Embryonic facial prominence (tissue), 1 donor: Measurements from ENCODE around the gene ACTR1A.
"Not testable (repeated sequence)": the region's sequence is repeated elsewhere in the genome, so short reads cannot be mapped to it uniquely, and the experiment has no call there.

Source experiments
- DNase-seq: peaks from one replicate; pipeline ENCODE4 v3.0.0-alpha.2; 2016; ENCODE audit errors: extremely low spot score

Gene ACTR1A

DNA sequence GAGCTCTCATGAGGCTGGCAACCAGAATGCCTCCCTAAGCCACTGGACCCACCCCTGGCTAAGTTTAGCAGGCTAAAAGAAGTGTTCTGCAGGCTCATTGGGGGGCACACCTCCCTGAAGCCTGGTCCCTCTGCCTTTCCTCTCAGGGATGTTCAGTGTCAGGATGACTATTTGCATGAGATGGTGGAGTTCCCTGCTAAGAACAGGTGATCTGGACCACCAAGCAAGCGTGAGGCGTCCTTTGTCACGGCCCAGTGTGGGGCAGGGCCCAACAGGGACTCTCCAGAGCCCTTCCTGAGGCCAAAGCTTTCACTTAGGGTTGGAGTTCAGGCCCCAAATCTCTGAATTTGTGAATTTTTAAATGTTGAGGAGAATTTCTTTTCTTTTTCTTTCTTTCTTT lies 13.2 kb upstream of the ACTR1A start:
- DNase-seq = no peak

DNA sequence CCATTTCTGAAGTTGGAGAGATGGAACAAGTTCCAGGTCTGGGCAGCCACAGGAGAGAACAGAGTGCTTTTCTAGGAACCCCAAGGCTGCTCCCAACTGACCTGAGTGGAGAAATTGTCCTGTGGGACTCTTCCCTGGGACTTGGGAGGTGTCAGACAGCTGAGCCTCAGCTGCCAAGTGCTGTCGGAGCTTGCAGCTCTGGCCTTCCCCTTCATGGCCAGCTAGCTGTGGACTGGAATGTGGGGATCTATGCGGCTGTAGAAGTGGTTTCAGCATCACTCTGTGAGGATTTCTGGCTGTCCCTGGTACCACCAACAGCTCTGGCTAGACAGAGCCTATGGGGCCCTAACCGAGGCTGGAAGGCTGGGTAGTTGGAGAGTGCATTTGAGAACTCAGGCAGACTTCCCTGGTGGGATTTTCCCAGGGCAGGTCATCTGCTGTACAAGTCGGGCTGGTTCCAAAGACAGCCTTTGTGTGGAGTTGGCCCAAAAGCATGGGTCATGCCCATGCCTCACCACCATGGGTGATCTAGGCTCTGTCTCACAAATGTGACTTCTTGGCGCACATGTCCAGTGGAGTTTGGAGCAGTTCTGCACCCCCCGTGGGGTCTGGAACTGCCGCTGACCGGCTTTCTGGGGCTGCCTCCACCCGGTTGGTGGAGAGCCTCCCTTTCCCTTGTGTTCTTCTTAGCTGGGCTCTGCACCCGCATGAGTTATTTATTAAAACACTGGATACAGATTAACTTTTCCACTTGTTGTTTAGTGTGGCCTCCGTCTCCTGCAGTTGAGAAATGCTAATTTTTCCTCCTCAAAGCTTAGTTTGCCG lies 12.2 kb upstream of the ACTR1A start:
- no peak for DNase-seq

DNA sequence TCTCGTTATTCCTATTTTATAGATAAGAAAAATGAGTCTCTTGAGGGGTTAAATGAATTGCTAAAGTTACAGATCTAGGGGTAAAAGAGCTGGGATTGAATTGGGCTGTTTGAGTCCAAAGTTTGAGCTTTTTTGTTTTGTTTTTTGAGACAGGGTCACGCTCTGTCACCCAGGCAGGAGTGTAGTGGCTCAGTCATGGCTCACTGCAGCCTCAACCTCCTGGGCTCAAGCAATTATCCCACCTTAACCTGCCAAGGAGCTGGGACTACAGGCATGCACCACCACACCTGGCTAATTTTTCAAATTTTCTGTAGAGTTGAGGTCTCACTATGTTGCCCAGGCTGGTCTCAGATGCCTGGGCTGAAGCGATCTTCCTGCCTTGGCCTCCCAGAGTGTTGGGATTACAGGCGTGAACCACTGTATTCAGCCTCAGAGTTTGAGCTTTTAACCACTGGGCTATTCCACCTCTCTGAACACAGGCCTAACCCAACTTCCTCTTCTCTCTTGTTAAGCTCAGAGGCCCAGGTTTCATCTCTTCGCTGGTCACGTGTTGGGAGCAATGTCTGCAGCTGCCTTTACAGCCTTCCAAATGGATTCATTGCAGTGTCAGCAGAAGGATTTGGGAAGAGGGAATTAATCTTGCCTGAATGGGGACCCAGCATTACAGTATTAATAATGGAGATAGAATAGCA lies 9.2 kb upstream of the ACTR1A start:
- DNase-seq = no peak

DNA sequence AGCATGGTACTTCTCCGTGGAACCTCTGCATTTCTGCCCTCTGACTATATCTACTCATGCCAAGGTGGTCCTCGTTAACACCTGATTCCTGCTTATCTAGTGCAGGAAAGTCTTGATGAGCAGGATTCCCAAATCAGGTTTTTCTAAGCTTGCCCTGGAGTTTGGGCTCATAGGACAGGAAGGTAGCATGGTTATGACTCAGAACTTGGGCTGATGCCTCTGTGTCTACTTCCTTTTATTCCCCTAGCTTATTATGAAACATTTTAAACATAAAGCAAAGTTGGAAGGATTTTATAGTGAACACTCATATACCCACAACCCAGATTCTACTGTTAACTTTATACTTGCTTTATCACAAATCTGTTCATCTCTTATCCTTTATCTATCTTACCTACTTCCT lies 6.9 kb upstream of the ACTR1A start:
- no peak for DNase-seq

DNA sequence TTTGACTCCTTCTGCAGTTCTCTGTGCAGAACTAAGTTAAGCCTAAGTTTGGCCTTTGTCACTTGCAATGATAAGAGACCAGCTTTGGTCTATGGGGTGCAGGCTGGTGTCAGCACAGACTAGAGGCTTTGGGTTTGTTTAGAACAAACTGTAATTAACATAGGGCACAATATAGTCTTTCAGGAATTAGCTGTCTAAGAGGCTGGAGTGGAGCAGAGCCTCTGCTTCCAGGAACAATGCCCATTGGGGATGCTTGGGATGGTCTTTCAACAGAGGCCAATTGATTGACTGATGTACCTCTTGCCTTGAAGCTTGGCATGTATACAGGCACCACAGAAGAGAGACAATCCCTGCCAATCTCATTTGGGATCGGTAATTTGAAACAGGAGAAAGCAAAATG lies 6.0 kb upstream of the ACTR1A start:
- no peak for DNase-seq

DNA sequence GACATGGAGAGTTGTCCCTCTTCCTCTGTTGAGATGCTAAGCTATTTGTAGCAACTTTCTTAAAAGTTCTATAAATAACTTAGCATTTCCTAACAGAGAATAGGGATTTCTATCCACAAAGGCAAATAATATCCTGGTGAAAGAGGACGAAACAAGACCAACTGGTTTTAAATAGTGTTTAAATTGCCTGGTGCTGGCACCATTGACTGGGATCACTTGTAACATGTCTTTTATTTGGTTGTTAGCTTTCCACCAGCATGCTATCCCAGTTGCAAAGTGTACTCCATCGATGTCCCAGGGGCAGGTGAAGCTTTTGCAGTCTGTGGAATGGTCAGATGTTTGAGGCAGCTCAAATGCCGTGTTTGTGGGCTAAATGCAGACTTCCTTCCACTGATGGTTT lies 5.0 kb upstream of the ACTR1A start:
- DNase-seq = no peak

DNA sequence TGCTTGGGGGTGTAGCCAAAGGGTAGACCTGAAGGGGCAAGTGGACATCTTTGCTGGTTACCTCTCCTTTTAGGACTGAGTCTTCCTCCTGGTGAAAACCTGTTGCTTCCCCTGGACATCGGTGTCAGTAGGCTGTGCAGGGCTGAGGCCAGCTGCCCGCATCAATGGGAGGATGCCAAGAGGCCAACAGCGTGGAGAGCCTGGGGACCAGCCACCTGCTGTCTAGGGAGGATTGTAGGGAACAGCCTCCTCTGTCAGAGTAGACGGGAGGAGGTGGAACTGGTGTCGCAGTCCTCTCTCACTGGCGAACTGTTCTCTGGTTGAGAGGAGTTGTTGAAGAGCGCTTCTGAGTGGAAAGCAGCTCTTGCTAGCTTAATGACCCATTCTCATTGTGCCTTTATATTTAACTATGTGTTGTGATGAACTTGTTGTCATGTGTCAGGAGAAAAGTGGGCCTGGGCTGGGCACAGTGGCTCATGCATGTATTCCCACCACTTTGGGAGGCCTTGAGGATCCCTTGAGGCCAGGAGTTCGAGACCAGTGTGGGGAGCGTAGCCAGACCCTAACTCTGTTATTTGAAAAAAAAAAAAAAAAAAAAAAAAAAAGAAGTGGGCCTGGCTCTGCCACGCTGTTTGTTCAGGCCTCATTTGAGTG lies 3.1 kb upstream of the ACTR1A start:
- DNase-seq = no peak

DNA sequence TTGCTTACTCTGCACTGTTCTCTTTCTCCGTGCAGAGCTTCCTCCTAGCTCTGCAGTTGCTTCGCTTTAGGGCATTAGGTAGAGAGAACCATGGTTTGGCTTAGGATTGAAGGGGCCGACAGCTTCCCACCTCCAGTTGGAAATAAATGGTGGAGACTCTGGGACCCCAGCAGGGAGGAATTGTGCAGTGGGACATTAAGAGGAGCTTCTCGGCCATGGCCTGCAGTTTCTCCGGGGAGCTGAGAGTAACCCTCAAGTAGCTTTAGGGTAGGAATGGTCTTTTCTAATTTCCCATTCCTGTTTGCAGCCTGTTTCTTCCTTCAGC lies 2.4 kb upstream of the ACTR1A start:
- DNase-seq = no peak

DNA sequence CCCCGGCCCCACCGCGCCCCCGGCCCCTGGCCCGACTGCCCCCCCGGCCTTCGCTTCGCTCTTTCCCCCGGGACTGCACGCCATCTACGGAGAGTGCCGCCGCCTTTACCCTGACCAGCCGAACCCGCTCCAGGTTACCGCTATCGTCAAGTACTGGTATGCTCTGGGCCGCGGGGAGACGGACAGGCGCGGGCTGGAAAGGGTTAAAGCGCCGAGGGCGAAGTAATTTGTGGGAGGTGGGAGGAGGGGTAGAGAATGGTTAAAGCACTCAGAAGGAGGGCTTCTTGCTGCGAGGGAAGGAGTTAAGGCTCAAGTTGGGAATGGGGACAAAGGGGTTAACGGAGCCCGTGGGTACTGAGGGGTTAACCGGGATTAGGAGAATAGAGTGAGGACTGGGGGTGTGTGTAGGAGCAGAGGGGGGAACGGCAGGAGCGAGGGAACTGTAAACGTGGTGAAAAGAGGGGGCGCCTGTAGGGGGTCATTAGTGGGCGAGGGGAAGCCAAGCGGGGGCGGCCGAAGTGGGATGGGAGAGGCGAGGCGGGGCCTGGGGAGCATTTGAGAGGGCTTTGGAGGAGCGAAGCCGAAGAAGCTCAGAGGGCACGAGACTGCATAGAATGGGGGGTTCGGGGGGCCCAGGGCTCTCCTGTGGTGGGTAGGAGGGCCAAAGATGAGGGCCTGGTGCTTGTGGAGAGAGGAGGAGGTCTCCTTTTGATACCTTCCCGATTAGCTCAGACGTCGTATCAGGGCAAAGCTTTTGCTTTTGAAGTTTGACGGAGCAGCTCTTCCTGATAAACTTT lies 1.9 kb upstream of the ACTR1A start:
- peak; percentile 27 for DNase-seq

DNA sequence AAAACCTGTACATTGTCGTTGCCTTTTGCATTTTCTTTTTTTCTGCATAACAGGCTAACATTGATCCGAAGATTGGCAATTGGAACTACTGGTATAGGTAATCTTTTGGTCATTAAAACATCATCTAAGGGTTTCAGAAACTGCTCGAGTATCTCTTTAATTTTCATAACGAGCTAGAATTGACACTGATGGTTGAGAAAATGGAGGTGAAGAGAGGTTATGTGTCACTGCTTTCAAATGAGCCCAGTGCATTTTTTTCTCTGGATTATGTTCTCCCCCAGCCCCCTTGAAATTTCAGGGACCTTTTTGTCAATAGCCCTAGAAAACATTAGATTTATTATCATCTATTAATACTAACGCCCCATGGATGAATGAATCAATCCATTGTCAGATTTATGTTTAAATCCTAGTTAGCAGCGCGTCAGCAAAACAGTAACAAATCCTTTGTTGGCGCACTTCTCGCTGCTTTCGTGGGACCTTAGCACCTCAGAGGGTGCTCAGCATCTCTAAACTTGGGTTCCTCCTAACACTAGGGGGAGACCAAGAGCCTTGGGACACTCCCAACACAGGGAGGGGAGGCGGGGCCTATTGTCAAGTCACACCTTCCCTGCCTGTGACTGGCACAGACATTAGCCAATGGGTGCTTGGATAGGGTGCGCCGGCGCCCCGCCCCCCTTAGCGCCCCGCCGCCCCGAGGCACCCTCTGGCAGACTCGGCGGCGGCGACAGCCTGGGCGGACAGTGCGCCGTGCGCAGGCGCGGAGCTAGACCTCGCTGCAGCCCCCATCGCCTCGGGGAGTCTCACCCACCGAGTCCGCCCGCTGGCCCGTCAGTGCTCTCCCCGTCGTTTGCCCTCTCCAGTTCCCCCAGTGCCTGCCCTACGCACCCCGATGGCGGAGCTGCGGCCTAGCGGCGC lies 1.0 kb upstream of the ACTR1A start, which contains the start of gene SUFU:
TSS of gene SUFU (plus strand) at position 709 of the 915 bp plus-strand sequence. CDS start at position 890, 181 bp downstream.
- peak; percentile 94 for DNase-seq

DNA sequence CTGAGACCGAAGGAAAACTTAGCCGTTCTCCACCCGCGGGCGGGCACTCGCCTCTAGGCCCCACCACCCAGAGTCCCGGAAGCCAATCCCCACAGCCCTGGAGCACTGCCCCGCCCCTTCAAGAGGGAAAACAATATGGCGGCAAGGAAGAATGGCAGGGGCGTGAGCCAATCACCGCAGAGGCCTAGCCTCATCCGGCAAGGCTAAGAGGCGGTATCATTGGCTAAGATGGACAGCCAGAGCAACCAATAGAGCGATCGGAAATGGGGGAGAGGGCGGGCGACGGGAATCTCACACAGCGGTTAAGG lies 529 bp downstream of the ACTR1A start:
- peak; percentile 98 for DNase-seq

DNA sequence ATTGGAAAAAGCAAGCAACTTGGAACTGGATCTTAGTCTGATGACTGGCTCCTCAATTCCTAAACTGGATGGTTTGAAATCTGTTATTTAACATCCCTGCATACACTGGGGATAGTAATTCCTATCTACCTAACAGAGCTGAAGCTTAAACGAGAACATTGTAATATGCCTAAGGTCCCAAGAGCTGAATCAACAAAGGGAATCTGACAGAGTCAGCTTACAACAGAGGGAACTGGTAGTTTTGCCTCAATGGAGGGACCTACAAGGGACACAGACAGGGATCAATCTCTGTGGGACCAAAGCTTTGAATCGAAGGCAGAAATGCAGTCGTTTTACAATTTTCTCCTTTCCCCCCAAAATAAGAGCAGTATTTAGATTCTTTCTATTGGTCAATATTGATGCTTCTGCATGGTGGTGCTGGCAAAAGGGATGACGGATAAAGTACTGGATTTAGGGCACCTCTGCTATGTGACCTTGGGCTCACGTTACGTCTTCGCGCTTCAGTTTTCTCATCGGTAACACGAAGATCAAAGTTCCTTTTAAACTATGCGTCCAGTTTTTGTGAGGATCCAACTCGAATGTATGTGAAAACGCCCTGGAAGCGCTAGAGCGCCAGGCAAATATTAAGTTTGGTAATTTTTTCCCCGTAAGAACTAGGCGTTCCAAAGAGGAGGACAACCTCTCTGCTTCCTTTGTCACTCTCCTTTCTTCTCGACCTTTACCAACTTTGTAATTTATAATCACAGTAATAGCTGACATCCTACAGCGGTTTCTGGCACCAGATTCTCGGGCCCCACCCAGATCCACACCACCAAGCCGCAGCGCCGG lies 1.1 kb downstream of the ACTR1A start:
- DNase-seq = no peak

DNA sequence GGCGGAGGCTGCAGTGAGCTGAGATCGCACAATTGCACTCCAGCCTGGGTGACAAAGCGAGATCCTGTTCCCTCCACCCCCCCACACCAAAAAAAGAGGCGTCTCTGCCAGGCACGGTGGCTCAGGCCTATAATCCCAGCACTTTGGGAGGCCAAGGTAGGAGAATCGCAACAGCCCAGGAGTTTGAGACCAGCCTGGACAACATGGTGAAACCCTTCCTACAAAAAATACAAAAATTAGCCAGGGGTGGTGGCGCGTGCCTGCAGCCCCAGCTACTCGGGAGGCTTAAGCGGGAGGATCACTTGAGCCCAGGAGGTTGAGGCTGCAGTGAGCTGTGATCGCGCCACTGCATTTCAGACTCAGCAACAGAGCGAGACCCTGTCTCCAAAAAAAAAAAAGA lies 1.8 kb downstream of the ACTR1A start:
- DNase-seq = not testable (repeated sequence)

DNA sequence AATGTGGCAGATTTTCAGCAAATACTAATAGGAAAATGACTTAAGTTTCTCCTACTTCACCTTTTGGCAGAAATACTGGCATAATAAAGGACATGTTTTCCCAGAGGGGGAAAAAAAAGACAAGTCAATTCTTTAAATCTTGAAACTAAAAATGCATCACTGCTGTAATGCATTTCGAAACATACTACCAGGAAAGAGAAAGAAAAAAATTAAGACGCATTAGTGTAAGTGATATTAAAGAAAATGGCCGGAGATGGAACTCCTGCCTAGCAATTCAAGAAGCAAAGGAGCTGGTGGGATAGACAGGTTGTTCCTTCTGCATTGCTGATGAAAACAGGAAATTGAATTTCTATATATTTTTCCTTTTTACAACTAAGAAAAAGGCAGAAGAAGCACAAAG lies 3.2 kb downstream of the ACTR1A start:
- no peak for DNase-seq

DNA sequence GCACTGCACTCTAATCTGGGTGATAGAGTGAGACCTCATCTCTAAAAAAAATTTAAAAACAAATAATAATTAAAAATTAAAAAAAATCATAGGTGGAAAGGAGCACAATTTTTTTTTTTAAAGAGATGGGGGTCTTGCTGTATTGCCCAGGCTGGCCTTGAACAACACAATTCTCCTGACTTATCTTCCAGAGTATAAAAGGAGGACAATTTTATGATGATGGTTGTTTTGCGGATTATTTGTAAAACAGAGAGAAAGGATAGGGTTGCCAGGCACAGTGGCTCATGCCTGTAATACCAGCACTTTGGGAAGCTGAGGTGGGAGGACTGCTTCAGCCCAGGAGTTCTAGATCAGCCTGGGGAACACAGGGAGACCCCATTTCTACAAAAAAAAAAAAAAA lies 5.0 kb downstream of the ACTR1A start:
- DNase-seq = no peak

DNA sequence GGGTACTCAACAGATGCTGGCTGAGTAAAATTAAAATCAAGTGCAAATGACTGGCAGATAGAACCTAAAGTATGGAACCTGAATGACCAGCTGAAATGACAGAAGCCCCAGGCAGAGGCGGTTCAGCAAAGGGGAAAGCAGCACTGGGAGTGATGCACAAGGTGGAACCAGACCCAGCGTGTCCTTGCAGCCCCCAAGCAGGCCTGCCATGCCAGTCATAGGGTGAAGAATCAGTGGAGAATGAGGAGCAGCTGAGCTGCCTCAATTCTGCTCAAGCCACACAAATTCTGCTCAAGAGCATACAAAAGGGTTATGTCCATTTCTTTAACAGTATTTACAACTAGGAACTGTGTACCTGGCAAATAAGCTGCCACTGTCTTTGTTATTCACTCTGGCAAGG lies 8.7 kb downstream of the ACTR1A start:
- DNase-seq = no peak

DNA sequence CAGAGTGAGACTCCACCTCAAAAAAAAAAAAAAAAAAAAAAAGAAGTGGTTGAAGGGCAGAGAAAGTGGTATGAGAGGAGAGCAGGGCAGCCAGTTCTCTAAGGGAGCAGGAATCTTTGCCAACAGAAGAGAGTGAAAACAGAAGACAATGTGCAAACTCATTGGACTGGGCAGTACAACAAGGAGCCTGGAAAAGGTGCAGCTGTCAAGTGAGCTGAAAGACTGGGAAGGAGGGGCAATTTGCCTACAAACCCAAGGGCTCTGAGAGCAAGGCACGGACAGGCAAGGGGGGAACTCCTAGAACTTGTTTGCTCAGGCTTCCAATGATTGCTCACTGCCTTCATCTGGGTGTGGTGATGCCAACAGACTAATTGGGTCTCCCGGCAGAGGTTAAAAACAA lies 9.5 kb downstream of the ACTR1A start:
- DNase-seq = no peak

DNA sequence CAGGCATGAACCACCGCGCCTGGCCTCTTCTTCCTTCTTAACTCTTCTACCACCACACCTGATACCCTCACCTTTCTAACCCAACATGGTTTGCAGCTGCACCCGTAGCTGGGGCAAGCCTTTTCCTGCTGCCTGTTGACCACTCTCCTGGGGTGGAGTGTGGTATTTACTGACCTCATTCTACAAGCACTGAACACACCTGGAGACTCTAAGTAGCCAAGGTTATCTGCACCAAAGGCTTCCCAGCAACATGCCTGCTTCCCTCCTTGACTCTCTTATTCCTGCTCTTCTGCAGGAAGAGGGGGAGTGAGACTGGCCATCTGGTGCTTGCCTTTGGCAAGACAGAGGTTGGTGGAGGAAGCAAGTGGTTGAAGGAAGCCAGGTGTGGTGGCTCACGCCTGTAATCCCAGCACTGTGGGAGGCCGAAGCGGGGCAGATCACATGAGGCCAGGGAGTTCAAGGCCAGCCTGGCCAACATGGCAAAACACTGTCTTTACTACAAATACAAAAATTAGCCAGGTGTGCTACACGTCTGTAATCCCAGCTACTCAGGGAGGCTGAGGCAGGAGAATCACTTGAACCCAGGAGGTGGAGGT lies 10.1 kb downstream of the ACTR1A start:
- no peak for DNase-seq

DNA sequence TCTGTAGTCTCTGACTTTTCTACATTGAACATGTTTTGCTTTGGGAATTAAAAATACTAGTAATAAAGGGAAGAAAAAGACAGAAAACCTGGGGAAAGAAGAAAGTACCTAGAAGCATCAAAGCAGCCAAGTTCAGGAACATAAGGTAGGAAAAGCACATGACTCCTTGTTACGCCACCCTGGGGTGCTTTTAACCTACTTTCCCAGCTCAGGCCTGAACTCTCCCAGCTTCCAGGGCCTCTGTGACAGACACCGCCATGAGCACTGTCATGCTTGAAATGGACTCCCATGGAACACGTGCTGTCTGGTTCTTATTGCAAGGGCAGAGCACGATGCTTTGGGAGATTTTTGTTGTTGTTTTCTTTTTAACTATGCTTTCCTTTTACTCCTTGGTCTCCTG lies 11.4 kb downstream of the ACTR1A start:
- DNase-seq = no peak
